Kidney (tissue), 14 donors: ENCODE data around the gene GDPD5. TPM values are rescaled to one million over a fixed set of nuclear protein-coding genes. Genes with fewer than 3 reads are reported as not detected.

Experiments used
- DNase-seq, 5 donors: peaks; one replicate each; pipeline ENCODE4 v3.0.0-alpha.2; 2013 to 2020
- FAIRE-seq: peaks from 2 replicates; lab custom pipeline; 2012; peaks lifted over from hg19 to GRCh38; lab: Jason Lieb, UNC
- H3K27ac ChIP-seq, 2 donors: one replicate each; pipeline ENCODE4 v1.7.0; 2013; ENCODE audit warnings: low read depth in 2 of 2, low read length in 2 of 2, inconsistent platforms in 1 of 2
- H3K27me3 ChIP-seq: one replicate; pipeline ENCODE4 v1.7.1; 2013; ENCODE audit warnings: low read length, inconsistent platforms; ENCODE audit not compliant: control insufficient read depth, insufficient read depth
- H3K36me3 ChIP-seq, 3 donors: one replicate each; pipeline versions ENCODE4 v1.7.0 to v1.7.1; 2013; ENCODE audit warnings: low read length in 3 of 3, control low read depth in 1 of 3, inconsistent platforms in 1 of 3; ENCODE audit not compliant: insufficient read depth in 3 of 3, control insufficient read depth in 2 of 3
- H3K4me1 ChIP-seq, 3 donors: one replicate each; pipeline versions ENCODE4 v1.7.0 to v1.7.1; 2013; ENCODE audit warnings: low read length in 3 of 3, inconsistent platforms in 1 of 3, low read depth in 1 of 3; ENCODE audit not compliant: control insufficient read depth in 2 of 3, insufficient read depth in 2 of 3
- H3K4me3 ChIP-seq, 3 donors: one replicate each; pipeline versions ENCODE4 v1.7.0 to v1.8.1; 2013; ENCODE audit warnings: low read length in 3 of 3, control low read depth in 1 of 3, inconsistent platforms in 1 of 3
- H3K9ac ChIP-seq, 3 donors: one replicate each; pipeline versions ENCODE4 v1.7.0 to v1.7.1; 2013; ENCODE audit warnings: low read length in 3 of 3, control low read depth in 1 of 3, inconsistent platforms in 1 of 3
- H3K9me3 ChIP-seq, 3 donors: one replicate each; pipeline versions ENCODE4 v1.7.0 to v1.7.1; 2013; ENCODE audit warnings: low read length in 3 of 3, control low read depth in 1 of 3, inconsistent platforms in 1 of 3; ENCODE audit not compliant: control insufficient read depth in 2 of 3, insufficient read depth in 1 of 3
- CTCF ChIP-seq: IDR thresholded peaks from 3 replicates; pipeline ENCODE4 v1.5.1; 2012; ENCODE audit warnings: mild to moderate bottlenecking, moderate library complexity, borderline replicate concordance; ENCODE audit not compliant: insufficient read depth; ENCODE audit errors: extremely low read depth
- intact Hi-C: fragments of 100-400 bp; cut with DNase I; formaldehyde crosslinking; loops from one replicate; pipeline ENCODE4 v1.11.1; 2022
- polyA plus RNA-seq: library from polyadenylated mRNA; stranded (reverse); fragments of 350-450 nt; fragmentation: Illumina TruSeq; extraction: RNeasy Lipid Tissue Mini Kit (QIAGEN cat#74804); gene quantifications from one replicate; pipeline ENCODE4 v1.2.3, GENCODE V29; 2014; ENCODE audit warnings: low read depth, low replicate concordance; ENCODE audit not compliant: insufficient read depth
- total RNA-seq: library from RNA; stranded (reverse); fragmentation: NEBNext Ultra II Directional; extraction: Animal tissue kit (Norgen Biotek cat#: 25700); gene quantifications from one replicate; pipeline ENCODE4 v1.2.1, GENCODE V29; 2021
- donor health status: control.
- donor health status: control.
- donor health status: control.
- donor health status: control.
- donor health status: control.
- donor health status: DM: yes; HTN: yes; CAD: no.
- donor health status: Normal renal cell carcinoma (clear cell type).

GDPD5 gene
- total and polyA plus RNA-seq, 2 donors from 2014 or later: 3.9 to 11.4 TPM

- TF ChIP-seq CTCF: no peak
Observed at GRCh38 chr11:75492181-75492820, 33.4 kb downstream of the GDPD5 start.

GRCh38 chr11:75491465-75491864, 34.3 kb downstream of the GDPD5 start:
- FAIRE-seq: no peak
- intact Hi-C loops: no loop called here
- Histone ChIP-seq H3K27me3 (no peaks in the 10 kb centered on the region), H3K9ac (no peak overlapping the region), H3K4me3 (no peak overlapping the region), H3K27ac (no peak overlapping the region), H3K4me1 (no peaks in the 10 kb centered on the region), H3K9me3 (no peaks in the 10 kb centered on the region), H3K36me3 (no peaks in the 10 kb centered on the region)
- no peak for DNase-seq
- TF ChIP-seq CTCF: no peak

More at GRCh38 chr11:75492181-75492820, 33.4 kb downstream of the GDPD5 start:
- no peak overlapping the region for H3K4me3 ChIP-seq
- no peaks in the 10 kb centered on the region for H3K36me3 ChIP-seq
- H3K9ac ChIP-seq: no peak overlapping the region
- H3K4me1 ChIP-seq: no peaks in the 10 kb centered on the region
- no peaks in the 10 kb centered on the region for H3K9me3 ChIP-seq
- FAIRE-seq (no peak), DNase-seq (no peak)
- H3K27me3 ChIP-seq: no peaks in the 10 kb centered on the region
- intact Hi-C loops: no loop called here
- no peak overlapping the region for H3K27ac ChIP-seq

GRCh38 chr11:75490221-75491181, 35.2 kb downstream of the GDPD5 start:
- H3K27ac ChIP-seq: no peak overlapping the region
- no peaks in the 10 kb centered on the region for H3K27me3 ChIP-seq
- intact Hi-C loops: no loop called here
- H3K9me3 ChIP-seq: no peaks in the 10 kb centered on the region
- DNase-seq: no peak
- no peaks in the 10 kb centered on the region for H3K4me1 ChIP-seq
- H3K36me3 ChIP-seq: no peaks in the 10 kb centered on the region
- no peak for FAIRE-seq
- no peak overlapping the region for H3K9ac ChIP-seq
- no peak for TF ChIP-seq CTCF
- H3K4me3 ChIP-seq: no peak overlapping the region
